ENCODE measurements around the gene AOX1.

DNA sequence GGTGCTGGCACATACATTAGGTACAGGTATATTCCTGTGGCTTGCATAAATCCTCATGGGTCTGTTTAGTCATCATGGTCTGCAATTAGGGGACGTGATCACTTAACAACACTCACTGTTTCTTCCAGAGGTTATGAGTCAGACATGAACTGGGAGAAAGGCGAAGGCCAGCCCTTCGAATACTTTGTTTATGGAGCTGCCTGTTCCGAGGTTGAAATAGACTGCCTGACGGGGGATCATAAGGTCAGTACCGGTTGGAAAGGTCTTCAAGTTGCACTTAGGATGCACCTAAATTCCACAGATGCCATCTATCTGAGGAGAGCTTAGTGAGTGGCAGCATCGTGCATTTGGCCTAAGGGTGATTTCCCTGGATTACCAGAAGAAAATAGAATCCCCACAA, 76.9 kb downstream of the AOX1 start:
- TF ChIP-seq, protein P1, sequence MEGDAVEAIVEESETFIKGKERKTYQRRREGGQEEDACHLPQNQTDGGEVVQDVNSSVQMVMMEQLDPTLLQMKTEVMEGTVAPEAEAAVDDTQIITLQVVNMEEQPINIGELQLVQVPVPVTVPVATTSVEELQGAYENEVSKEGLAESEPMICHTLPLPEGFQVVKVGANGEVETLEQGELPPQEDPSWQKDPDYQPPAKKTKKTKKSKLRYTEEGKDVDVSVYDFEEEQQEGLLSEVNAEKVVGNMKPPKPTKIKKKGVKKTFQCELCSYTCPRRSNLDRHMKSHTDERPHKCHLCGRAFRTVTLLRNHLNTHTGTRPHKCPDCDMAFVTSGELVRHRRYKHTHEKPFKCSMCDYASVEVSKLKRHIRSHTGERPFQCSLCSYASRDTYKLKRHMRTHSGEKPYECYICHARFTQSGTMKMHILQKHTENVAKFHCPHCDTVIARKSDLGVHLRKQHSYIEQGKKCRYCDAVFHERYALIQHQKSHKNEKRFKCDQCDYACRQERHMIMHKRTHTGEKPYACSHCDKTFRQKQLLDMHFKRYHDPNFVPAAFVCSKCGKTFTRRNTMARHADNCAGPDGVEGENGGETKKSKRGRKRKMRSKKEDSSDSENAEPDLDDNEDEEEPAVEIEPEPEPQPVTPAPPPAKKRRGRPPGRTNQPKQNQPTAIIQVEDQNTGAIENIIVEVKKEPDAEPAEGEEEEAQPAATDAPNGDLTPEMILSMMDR (tag by site-specific recombination; IDR thresholded peaks at IDR 0.05) = no peak
- no peak for TF ChIP-seq TCF7L2 (IDR thresholded peaks at IDR 0.05; ENCODE audit: borderline replicate concordance, low read depth, low read length)
- TF ChIP-seq, protein P2, sequence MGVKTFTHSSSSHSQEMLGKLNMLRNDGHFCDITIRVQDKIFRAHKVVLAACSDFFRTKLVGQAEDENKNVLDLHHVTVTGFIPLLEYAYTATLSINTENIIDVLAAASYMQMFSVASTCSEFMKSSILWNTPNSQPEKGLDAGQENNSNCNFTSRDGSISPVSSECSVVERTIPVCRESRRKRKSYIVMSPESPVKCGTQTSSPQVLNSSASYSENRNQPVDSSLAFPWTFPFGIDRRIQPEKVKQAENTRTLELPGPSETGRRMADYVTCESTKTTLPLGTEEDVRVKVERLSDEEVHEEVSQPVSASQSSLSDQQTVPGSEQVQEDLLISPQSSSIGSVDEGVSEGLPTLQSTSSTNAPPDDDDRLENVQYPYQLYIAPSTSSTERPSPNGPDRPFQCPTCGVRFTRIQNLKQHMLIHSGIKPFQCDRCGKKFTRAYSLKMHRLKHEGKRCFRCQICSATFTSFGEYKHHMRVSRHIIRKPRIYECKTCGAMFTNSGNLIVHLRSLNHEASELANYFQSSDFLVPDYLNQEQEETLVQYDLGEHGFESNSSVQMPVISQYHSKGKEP (tag by site-specific recombination; IDR thresholded peaks at IDR 0.05) = no peak
- no peak for TF ChIP-seq ZNF837 (tag by site-specific recombination; IDR thresholded peaks at IDR 0.05)
